Medulla oblongata (tissue), 1 donor: ENCODE measurements around the gene OR56B1.

Experiments
- DNase-seq: peaks from one replicate; pipeline ENCODE4 v3.0.0-alpha.2; 2015; ENCODE audit errors: extremely low spot score

Gene OR56B1

DNA sequence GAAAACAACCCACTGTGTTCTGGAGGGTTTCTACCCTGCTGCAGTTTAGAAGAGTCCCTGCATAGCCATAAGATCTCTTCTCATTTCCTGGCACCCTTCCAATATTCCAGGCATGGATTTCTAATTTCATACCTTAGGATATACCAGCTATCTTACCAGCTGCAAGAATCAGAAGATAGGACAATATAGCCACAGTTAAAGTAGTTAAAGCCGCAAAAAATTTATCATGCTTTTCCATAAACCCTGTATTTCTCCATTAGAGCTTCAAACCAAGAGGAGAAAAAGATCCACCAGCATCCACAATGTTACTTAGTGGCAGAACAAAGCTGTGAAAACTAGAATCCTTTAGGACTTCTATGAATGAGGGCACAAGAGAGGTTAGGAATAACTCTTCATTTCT lies 8.6 kb upstream of the OR56B1 start:
- DNase-seq, result no peak

DNA sequence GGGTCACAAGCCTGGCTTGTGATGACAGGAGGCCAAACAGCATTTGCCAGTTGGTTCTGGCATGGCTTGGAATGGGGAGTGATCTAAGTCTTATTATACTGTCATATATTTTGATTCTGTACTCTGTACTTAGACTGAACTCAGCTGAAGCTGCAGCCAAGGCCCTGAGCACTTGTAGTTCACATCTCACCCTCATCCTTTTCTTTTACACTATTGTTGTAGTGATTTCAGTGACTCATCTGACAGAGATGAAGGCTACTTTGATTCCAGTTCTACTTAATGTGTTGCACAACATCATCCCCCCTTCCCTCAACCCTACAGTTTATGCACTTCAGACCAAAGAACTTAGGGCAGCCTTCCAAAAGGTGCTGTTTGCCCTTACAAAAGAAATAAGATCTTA lies 843 bp downstream of the OR56B1 start:
- no peak for DNase-seq

DNA sequence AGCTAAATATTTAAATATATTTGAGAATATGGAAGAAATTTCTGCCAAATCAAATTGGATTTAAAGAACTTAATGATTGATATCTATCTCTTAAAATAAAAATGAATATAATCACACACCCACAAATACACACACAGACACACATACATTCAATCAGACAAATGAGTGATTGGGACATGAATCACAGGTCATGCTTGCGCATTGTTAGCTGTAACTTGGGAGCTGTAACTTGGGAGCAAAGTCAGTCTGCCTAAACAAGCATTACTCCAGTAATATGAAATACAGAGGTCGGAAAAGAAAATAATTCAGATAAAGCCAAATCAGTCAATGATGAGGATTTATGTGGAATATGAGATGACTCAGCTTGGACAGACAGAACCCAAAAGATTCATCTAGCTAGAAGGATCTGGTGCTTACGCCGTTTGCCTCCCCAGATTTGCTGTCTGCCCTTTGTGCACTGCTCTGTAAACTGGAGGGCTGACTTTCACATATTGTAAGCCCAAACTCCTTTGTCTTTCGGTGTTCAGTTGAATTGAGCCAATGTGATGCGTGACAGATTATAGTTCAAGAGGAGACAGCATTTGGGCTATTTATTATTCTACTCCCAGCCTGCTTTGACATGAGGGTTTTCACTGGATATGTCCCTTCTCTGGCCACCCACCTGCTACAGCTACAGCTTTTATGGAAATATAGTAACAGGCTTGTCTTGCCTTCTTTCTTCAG lies 1.6 kb downstream of the OR56B1 start:
- DNase-seq, result no peak

DNA sequence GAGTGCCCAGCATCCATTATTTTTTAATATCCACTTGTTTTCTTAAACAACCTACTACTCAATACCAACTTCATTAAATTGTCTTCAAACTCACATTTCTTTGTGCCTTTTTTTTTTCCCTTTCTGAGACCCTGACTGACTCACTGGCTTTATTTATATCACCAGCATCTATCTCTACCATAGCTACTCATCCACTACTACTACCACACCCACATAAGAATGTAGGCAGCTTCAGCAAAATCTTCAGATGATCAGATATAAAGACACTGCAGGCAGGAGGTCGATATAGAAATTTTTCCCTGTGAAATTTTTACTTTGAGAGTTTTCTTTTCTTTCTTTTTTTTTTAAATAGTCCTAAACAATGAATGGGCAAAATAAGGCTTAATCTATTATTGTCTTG lies 2.2 kb downstream of the OR56B1 start:
- no peak for DNase-seq

DNA sequence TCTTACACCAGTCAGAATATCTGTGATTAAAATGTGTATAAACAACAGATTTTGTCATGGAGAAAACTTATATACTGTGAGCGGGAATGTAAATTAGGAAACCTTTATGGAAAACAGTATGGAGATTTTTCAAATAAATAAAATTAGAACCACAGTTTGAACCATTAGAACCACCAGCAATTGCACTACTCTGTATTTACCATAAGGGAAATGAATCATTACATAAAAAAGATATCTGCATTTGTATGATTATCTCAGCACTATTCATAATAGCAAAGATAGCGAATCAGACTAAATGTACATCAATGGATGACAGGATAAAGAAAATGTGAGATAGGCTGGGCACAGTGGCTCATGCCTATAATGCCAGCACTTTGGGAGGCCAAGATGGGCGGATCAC lies 10.4 kb downstream of the OR56B1 start:
- DNase-seq, result no peak

DNA sequence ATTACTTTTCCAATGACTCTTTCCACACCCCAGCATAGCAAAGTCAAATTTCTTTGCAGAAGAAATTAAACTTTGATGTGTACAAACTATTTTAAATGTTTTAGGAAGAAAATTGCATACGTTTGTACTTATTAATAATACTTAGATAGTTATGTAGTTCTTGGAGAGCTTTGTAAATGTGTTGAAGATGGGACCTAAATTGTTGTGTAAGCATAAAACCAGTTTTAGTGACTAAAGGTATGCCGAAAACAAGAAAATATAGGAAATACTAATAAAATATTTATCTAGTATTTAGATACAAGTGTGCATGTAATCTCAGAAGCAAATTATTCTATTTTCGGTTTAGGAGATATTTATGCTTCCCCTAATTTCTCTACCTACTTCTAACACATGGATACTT lies 13.6 kb downstream of the OR56B1 start:
- no peak for DNase-seq

DNA sequence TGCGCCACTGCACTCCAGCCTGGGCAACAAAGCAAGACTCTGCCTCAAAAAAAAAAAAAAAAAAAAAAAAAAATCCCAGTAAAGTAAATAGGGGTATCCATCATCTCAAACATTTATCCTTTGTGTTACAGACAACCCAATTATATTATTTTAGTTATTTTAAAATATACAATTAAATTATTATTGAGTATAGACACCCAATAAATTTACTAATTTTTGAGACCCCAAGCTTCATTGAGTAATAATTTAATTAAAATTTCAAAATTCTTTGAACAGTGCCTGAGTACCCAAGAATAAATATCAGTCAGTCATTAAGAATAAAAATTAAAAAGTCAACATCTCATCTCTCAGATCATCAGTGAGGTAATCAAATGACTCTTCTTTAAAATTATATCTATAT lies 17.7 kb downstream of the OR56B1 start, which contains the start of gene OR52N4:
TSS of gene OR52N4 (plus strand) at position 301 of the 400 bp plus-strand sequence. CDS start 498 bp downstream, outside the sequence.
- DNase-seq, result no peak

DNA sequence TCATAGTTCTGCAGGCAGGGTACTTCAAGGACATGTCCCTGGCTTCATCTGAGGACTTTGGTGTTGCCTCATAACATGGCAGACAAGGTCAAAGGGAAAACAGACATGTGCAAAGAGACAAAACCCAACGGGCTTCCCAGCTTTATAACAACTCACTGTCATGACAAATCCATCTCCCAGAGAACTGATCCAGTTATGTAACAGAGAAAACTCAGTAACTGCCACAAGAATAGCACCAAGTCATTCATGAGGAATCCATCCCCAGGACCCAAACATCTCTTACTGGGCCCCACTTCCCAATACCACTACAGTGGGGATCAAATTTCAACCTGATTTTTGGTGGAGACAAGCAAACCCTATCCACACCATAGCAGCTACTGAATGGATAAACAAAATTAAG lies 30.8 kb downstream of the OR56B1 start:
- no peak for DNase-seq

DNA sequence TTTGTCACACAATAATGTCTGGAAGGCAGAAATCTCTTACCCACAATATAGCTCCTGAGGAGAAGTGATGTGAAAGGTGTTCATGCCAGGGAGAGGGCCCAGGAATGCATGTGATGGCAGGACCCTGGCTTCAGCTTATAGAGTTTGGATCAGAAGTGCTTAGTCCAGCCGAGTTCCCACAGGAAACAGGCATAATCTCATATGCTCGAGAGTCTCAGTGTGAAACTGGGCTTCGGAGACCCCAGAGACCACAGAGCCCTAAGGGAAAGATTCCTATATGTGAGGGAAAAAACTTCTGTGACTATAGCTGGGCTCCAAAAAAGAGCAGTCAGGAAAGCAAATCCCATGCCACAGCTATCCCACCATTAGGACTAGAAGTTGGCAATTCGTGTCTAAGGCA lies 47.0 kb downstream of the OR56B1 start, which contains the start of gene OR52N5:
TSS of gene OR52N5 (minus strand) at position 101 of the 400 bp plus-strand sequence. CDS start 4,721 bp downstream, outside the sequence.
- no peak for DNase-seq
